Measurements from ENCODE around the gene C2.

DNA sequence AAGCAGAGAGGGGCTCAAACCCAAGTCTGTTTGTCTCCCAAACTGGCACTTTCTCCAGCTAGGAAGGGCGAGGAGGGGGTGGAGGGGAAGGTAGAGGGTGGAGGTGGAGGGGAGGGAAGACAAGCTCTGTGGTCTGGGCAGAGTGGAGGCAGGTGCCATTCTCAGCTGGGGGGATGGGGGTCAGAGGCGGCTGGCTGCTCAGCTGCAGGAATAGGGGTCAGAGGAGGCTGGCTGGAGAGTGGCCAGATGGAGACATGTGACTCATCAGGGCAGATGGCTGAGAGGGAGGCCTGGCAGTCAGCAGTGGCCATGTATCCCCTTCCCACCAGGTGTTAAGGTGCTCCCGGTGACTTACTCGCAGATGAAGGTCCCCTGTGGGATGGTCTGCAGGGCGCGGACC is 45.2 kb upstream of the C2 start:
- TF ChIP-seq EZH2 (IDR thresholded peaks at IDR 0.05; ENCODE audit: insufficient read depth, poor library complexity, severe bottlenecking): no peak
- TF ChIP-seq EZH2phosphoT487 (IDR thresholded peaks at IDR 0.05; ENCODE audit: insufficient read depth, low read depth): no peak
